Measurements from ENCODE around the gene ANKRD13B. TPM values are rescaled to one million over a fixed set of nuclear protein-coding genes. Genes with fewer than 3 reads are reported as not detected.
"Not testable (repeated sequence)": the region's sequence is repeated elsewhere in the genome, so short reads cannot be mapped to it uniquely, and the experiment has no call there.

ANKRD13B gene
- total RNA-seq, 2 donors from 2014 or later = 5.9 to 7.9 TPM

DNA sequence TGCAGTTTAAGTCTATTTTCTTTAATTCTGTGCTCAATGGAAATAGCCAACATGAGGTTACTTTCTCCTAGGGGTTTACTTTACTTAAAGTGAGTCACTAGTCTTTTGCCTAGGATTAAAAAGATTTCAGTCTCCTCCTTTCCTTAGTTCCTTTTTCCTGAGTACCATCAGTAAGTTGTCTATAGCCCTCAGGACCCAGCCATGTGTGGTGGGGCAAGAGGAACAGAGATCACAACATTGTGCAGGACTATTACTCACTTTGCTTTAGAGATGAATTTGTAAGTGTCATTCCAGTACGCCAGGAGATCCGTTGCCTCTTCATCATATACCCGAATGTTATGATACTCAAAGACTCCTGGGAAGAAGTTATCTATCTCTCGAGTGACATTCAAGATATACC lies 57.5 kb downstream of the ANKRD13B start:
- Mint-ChIP-seq H3K27me3 (no peaks in the 10 kb centered on the region), H3K36me3 (ENCODE audit: low read depth) (no peaks in the 10 kb centered on the region), H3K4me1 (peaks cover 3% of the 10 kb centered on the region), H3K27ac (peak overlapping the region; percentile 78), H3K4me3 (no peak overlapping the region)
- DNase-seq (no peak), ATAC-seq (no peak)
- no peaks in the 10 kb centered on the region for H3K9me3 ChIP-seq (ENCODE audit: control insufficient read depth, low read length, poor library complexity, severe bottlenecking)

- not testable (repeated sequence) for H3K27ac Mint-ChIP-seq; ATAC-seq; H3K4me3 Mint-ChIP-seq; H3K4me1 Mint-ChIP-seq; DNase-seq; H3K36me3 Mint-ChIP-seq (ENCODE audit: low read depth); H3K9me3 ChIP-seq (ENCODE audit: control insufficient read depth, low read length, poor library complexity, severe bottlenecking); H3K27me3 Mint-ChIP-seq
Measured at GRCh38 chr17:29651913-29652312, 59.0 kb downstream of the ANKRD13B start.

GRCh38 chr17:29652976-29653375 lies 60.0 kb downstream of the ANKRD13B start:
- no peaks in the 10 kb centered on the region for H3K9me3 ChIP-seq (ENCODE audit: control insufficient read depth, low read length, poor library complexity, severe bottlenecking)
- Mint-ChIP-seq H3K36me3 (ENCODE audit: low read depth) (peaks cover 3% of the 10 kb centered on the region), H3K4me1 (peaks cover 2% of the 10 kb centered on the region), H3K27me3 (no peaks in the 10 kb centered on the region), H3K4me3 (no peak overlapping the region), H3K27ac (peak overlapping the region; percentile 56)
- ATAC-seq = no peak
- DNase-seq = no peak

DNA sequence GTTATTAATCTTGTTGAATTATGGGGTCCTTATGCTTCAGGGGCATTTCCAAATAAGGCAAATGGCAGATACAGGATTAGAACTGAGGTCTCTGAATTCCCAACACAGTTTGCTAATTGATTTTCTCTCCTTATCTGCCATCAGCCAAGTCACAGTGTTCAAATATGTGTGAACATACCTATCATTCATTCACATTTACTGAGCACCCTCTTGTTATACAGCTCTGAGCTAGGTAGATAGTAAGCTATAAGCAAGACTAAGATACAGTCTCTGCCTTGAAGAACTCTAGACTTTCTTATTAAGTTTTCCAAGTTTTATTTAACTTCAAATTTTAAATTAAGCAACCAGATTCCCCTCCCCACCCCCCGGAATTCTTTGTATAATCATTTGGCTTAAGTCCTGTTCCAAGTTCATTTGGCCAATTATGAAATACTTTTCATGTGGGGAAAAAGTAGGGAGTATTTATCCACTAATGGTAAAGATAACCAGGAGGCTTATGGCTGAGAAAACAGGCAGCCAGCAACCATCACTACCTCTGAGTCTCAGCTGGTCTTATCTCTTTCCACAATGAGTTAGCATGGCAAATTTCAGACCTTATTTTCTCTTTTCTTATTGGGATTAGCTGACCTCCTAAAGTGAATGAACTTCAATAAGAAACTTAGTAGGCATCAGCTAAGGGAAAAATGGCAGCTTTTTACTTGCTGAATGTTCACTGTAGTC lies 61.2 kb downstream of the ANKRD13B start:
- Mint-ChIP-seq H3K36me3 (ENCODE audit: low read depth) (peaks cover 3% of the 10 kb centered on the region), H3K4me3 (no peak overlapping the region), H3K4me1 (peaks cover 2% of the 10 kb centered on the region), H3K27ac (no peak overlapping the region), H3K27me3 (no peaks in the 10 kb centered on the region)
- no peak for ATAC-seq
- no peak for DNase-seq
- no peaks in the 10 kb centered on the region for H3K9me3 ChIP-seq (ENCODE audit: control insufficient read depth, low read length, poor library complexity, severe bottlenecking)

DNA sequence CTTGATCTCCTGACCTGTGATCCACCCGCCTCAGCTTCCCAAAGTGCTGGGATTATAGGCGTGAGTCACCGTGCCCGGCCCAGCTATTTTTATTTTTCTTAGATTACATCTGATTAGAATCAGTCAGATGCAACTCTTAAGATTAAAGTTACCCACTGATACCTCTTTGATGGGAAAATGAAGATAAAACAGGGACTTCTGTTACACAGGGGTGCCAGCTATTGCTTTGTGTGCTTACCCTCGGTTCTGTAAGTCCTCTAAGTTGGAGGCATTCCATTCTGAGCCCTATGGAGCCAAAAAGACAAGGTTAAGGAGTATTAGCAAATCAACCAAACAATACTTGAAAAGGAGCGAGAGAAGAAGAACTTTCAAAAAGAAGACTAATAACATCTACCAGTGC lies 62.4 kb downstream of the ANKRD13B start:
- Mint-ChIP-seq H3K4me3 (no peak overlapping the region), H3K27ac (peak overlapping the region; percentile 45), H3K27me3 (no peaks in the 10 kb centered on the region), H3K36me3 (ENCODE audit: low read depth) (peaks cover 3% of the 10 kb centered on the region), H3K4me1 (peaks cover 2% of the 10 kb centered on the region)
- DNase-seq (no peak), ATAC-seq (no peak)
- no peaks in the 10 kb centered on the region for H3K9me3 ChIP-seq (ENCODE audit: control insufficient read depth, low read length, poor library complexity, severe bottlenecking)

- peak; percentile 39 for ATAC-seq
- H3K27ac Mint-ChIP-seq = peak overlapping the region; percentile 66
- H3K36me3 Mint-ChIP-seq (ENCODE audit: low read depth) = peaks cover 8% of the 10 kb centered on the region
- peaks cover 5% of the 10 kb centered on the region for H3K4me1 Mint-ChIP-seq
- no peak overlapping the region for H3K4me3 Mint-ChIP-seq
- H3K9me3 ChIP-seq (ENCODE audit: control insufficient read depth, low read length, poor library complexity, severe bottlenecking) = no peaks in the 10 kb centered on the region
- no peaks in the 10 kb centered on the region for H3K27me3 Mint-ChIP-seq
- no peak for DNase-seq
Measured at GRCh38 chr17:29659155-29659554, 66.2 kb downstream of the ANKRD13B start.

- no peaks in the 10 kb centered on the region for H3K9me3 ChIP-seq (ENCODE audit: control insufficient read depth, low read length, poor library complexity, severe bottlenecking)
- Mint-ChIP-seq H3K27me3 (no peaks in the 10 kb centered on the region), H3K4me3 (no peak overlapping the region), H3K36me3 (ENCODE audit: low read depth) (peaks cover 8% of the 10 kb centered on the region), H3K27ac (no peak overlapping the region), H3K4me1 (peaks cover 5% of the 10 kb centered on the region)
- ATAC-seq = no peak
- no peak for DNase-seq
Measured at GRCh38 chr17:29661213-29661612, 68.3 kb downstream of the ANKRD13B start.

DNA sequence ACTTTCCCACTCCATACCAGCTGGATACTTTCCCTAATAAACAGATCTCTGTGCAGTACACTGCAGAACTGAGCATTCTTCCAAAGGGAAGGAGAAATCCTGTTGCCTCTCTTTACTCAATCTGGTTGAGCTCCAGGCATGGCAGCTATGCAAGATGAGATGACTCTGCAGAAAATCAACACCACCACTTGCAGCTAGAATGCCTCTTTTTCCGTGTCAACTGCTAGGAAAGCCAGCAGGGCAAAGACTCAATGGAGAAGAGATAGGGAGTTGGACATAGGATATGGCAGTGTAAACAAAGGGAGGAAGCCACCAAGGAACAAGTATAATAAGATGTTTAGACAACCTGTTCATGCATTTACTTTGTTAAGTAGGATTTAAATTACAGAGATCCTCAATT lies 70.2 kb downstream of the ANKRD13B start:
- ATAC-seq (no peak), DNase-seq (no peak)
- Mint-ChIP-seq H3K4me1 (peaks cover 3% of the 10 kb centered on the region), H3K4me3 (no peak overlapping the region), H3K36me3 (ENCODE audit: low read depth) (peaks cover 7% of the 10 kb centered on the region), H3K27ac (no peak overlapping the region), H3K27me3 (no peaks in the 10 kb centered on the region)
- H3K9me3 ChIP-seq (ENCODE audit: control insufficient read depth, low read length, poor library complexity, severe bottlenecking) = no peaks in the 10 kb centered on the region

Other genes with a start within 250 kb of the ANKRD13B start
- gene TAOK1, start 202.8 kb upstream of the ANKRD13B start, total RNA-seq = 10 to 100 TPM; 54.3 to 58.2 TPM
- 10 to 100 TPM; 14.2 to 15.6 TPM for gene ABHD15, start 26.1 kb upstream of the ANKRD13B start, total RNA-seq
- gene TP53I13, start 24.4 kb upstream of the ANKRD13B start, total RNA-seq = 10 to 100 TPM; 92.2 to 98.6 TPM
- gene GIT1, start 3.5 kb upstream of the ANKRD13B start, total RNA-seq = 10 to 100 TPM; 45.4 to 48.3 TPM
- 1 to 10 TPM; 1.7 to 2.6 TPM for gene CORO6, start 29.8 kb downstream of the ANKRD13B start, total RNA-seq